Ishikawa (cell line): ENCODE measurements around the gene PDHB.

Source experiments
- CREB1 ChIP-seq: IDR thresholded peaks from 2 replicates; pipeline ENCODE4 v1.6.1; 2012; ENCODE audit warnings: low read depth
- EP300 ChIP-seq: IDR thresholded peaks from 2 replicates; pipeline ENCODE4 v1.6.1; 2012; ENCODE audit warnings: borderline replicate concordance
- RAD21 ChIP-seq: IDR thresholded peaks from 2 replicates; pipeline ENCODE4 v1.6.1; 2012; ENCODE audit warnings: low read depth
- TAF1 ChIP-seq: IDR thresholded peaks from 2 replicates; pipeline ENCODE4 v1.6.1; 2012; ENCODE audit warnings: low read depth, mild to moderate bottlenecking
- TCF12 ChIP-seq: IDR thresholded peaks from 2 replicates; pipeline ENCODE4 v1.6.1; 2012; ENCODE audit warnings: low read depth
- TEAD4 ChIP-seq: IDR thresholded peaks from 2 replicates; pipeline ENCODE4 v1.6.1; 2012
- YY1 ChIP-seq: IDR thresholded peaks from 2 replicates; pipeline ENCODE4 v1.6.1; 2012; ENCODE audit warnings: low read depth
- TF ChIP-seq, protein P1 (sequence below): IDR thresholded peaks from 2 replicates; pipeline ENCODE4 v1.6.1; 2012; ENCODE audit warnings: low read depth, mild to moderate bottlenecking
- TF ChIP-seq, protein P2 (sequence below): IDR thresholded peaks from 2 replicates; pipeline ENCODE4 v1.6.1; 2012
- TF ChIP-seq, protein P3 (sequence below): IDR thresholded peaks from 2 replicates; pipeline ENCODE4 v1.6.1; 2012

DNA sequence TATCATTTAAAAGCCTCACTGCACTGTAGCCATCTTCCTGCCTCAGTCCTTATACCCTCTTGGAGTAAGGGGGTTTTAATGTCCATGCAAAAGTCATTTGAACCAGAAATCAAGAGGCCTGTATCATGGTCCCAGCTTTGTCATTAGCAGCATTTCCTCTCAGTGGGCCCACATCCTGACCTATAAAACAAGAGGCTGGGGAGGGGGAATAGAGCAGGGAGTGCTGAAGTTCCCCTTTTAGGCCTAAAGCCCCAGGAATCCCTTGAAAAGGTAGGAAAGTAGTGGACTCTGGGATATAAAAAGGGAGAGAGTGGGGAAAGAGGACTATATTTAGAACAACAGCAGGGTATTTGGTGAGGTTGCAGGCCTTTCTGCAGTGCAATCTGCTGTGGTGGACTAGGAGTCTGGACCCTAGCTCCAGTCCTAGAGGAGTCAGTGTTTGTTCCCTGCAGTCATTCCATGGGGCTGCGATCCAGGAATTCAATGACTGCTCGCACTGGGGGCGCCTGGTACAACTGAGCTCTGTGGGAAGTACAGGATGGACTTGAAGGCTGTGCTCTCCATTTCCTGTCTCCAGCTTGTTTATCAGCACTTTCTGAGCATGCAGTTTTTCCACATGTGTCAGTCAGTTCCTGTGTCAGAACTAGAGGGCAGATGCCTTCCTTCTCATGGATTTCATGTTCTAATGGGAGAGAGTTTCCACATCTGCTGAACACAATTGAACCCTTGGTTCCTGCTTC lies 46.8 kb downstream of the PDHB start:
- TF ChIP-seq TEAD4 (no peak), TAF1 (no peak), CREB1 (no peak), EP300 (no peak), YY1 (no peak), TCF12 (no peak), RAD21 (no peak)
- TF ChIP-seq, protein P1, sequence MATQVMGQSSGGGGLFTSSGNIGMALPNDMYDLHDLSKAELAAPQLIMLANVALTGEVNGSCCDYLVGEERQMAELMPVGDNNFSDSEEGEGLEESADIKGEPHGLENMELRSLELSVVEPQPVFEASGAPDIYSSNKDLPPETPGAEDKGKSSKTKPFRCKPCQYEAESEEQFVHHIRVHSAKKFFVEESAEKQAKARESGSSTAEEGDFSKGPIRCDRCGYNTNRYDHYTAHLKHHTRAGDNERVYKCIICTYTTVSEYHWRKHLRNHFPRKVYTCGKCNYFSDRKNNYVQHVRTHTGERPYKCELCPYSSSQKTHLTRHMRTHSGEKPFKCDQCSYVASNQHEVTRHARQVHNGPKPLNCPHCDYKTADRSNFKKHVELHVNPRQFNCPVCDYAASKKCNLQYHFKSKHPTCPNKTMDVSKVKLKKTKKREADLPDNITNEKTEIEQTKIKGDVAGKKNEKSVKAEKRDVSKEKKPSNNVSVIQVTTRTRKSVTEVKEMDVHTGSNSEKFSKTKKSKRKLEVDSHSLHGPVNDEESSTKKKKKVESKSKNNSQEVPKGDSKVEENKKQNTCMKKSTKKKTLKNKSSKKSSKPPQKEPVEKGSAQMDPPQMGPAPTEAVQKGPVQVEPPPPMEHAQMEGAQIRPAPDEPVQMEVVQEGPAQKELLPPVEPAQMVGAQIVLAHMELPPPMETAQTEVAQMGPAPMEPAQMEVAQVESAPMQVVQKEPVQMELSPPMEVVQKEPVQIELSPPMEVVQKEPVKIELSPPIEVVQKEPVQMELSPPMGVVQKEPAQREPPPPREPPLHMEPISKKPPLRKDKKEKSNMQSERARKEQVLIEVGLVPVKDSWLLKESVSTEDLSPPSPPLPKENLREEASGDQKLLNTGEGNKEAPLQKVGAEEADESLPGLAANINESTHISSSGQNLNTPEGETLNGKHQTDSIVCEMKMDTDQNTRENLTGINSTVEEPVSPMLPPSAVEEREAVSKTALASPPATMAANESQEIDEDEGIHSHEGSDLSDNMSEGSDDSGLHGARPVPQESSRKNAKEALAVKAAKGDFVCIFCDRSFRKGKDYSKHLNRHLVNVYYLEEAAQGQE = no peak
- TF ChIP-seq, protein P2, sequence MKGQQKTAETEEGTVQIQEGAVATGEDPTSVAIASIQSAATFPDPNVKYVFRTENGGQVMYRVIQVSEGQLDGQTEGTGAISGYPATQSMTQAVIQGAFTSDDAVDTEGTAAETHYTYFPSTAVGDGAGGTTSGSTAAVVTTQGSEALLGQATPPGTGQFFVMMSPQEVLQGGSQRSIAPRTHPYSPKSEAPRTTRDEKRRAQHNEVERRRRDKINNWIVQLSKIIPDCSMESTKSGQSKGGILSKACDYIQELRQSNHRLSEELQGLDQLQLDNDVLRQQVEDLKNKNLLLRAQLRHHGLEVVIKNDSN = no peak
- TF ChIP-seq, protein P3, sequence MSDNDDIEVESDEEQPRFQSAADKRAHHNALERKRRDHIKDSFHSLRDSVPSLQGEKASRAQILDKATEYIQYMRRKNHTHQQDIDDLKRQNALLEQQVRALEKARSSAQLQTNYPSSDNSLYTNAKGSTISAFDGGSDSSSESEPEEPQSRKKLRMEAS = no peak
